ENCODE data around the gene PNKP. TPM values are rescaled to one million over a fixed set of nuclear protein-coding genes. Genes with fewer than 3 reads are reported as not detected.

Gene PNKP
- total RNA-seq, 1 experiment from 2014 or later: 90.3 TPM

Small RNA genes lying within 50 kb of the gene (microRNA-seq; reads per million reads assigned to microRNA genes)
- gene MIR4749: 2.8 reads per million, percentile 20 among the genes with 10 or more reads in this experiment
- gene MIR4750: 1.7 reads per million, percentile 11 among the genes with 10 or more reads in this experiment
- not detected for gene MIR6800

Other genes with a start within 250 kb of the PNKP start
- gene RRAS, start 227.4 kb downstream of the PNKP start, total RNA-seq (2022): 37.6 and 56.5 TPM in 2 replicates
- 81.3 and 101 TPM in 2 replicates for gene SCAF1, start 225.4 kb downstream of the PNKP start, total RNA-seq (2022)
- 65.6 and 82.2 TPM in 2 replicates for gene IRF3, start 201.7 kb downstream of the PNKP start, total RNA-seq (2022)
- 29.4 and 36.0 TPM in 2 replicates for gene BCL2L12, start 201.6 kb downstream of the PNKP start, total RNA-seq (2022)
- 236 and 304 TPM in 2 replicates for gene PRMT1, start 190.3 kb downstream of the PNKP start, total RNA-seq (2022)
- 1.8 and 2.9 TPM in 2 replicates for gene ADM5, start 178.0 kb downstream of the PNKP start, total RNA-seq (2022)
- gene CPT1C, start 176.5 kb downstream of the PNKP start, total RNA-seq (2022): not detected in 2 replicates
- not detected in 2 replicates for gene TSKS, start 104.3 kb downstream of the PNKP start, total RNA-seq (2022)
- gene AP2A1, start 100.6 kb downstream of the PNKP start, total RNA-seq (2022): 70.5 and 80.0 TPM in 2 replicates
- gene FUZ, start 54.3 kb downstream of the PNKP start, total RNA-seq (2022): 10.9 and 19.0 TPM in 2 replicates
- 39.9 and 43.2 TPM in 2 replicates for gene MED25, start 49.3 kb downstream of the PNKP start, total RNA-seq (2022)
- gene PTOV1, start 16.4 kb downstream of the PNKP start, total RNA-seq (2022): 68.5 and 78.8 TPM in 2 replicates
- gene AKT1S1, start 9.8 kb upstream of the PNKP start, total RNA-seq (2022): 74.7 and 79.2 TPM in 2 replicates
- gene TBC1D17, start 10.1 kb upstream of the PNKP start, total RNA-seq (2022): 25.2 and 25.5 TPM in 2 replicates
- gene IL4I1, start 29.3 kb upstream of the PNKP start, total RNA-seq (2022): 0.37 TPM in 1 of 2 replicates, not detected in the other
- 23.7 and 24.5 TPM in 2 replicates for gene ATF5, start 61.6 kb upstream of the PNKP start, total RNA-seq (2022)
- gene NUP62, start 61.9 kb upstream of the PNKP start, total RNA-seq (2022): 42.0 and 44.9 TPM in 2 replicates
- gene SIGLEC11, start 93.6 kb upstream of the PNKP start, total RNA-seq (2022): not detected in 2 replicates
- 24.7 and 32.8 TPM in 2 replicates for gene VRK3, start 157.8 kb upstream of the PNKP start, total RNA-seq (2022)
- gene ZNF473, start 158.4 kb upstream of the PNKP start, total RNA-seq (2022): 9.9 and 13.4 TPM in 2 replicates